ENCODE results near the gene POLR2A. TPM values are rescaled to one million over a fixed set of nuclear protein-coding genes. Genes with fewer than 3 reads are reported as not detected.
A peak's percentile ranks its signal among the peaks of the same experiment; 100 is the strongest.
"Not testable (repeated sequence)": the region's sequence is repeated elsewhere in the genome, so short reads cannot be mapped to it uniquely, and the experiment has no call there.

Gene POLR2A
- total RNA-seq, 2 donors from 2014 or later: 83.8 to 100.0 TPM

- intact Hi-C loops (cut with DNase I, micrococcal nuclease): no loop called here
- DNase-seq (peak; percentile 86 to 92), ATAC-seq (peak; percentile 94)
These were observed 38.6 kb upstream of the POLR2A start for GRCh38 chr17:7445619-7445968.

DNA sequence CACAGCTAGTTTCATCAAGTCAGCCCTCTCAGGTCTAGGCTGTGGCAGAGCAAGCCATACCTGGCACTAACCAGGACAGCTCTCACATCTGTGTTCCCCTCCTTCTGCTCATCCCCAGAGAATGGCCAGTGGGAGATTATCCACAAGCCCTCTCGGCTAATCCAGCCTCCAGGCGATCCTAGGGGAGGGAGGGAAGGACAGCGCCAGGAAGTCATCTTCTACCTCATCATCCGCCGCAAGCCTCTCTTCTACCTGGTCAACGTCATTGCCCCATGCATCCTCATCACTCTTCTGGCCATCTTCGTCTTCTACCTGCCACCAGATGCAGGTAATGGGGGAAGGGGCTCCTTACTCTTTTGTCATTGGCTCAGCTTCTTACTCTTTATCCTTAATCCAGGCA is 35.7 kb upstream of the POLR2A start:
- ATAC-seq: no peak
- intact Hi-C loops (cut with DNase I, micrococcal nuclease): no loop called here
- DNase-seq: no peak

- ATAC-seq: no peak
- intact Hi-C loops (cut with DNase I, micrococcal nuclease): no loop called here
These were observed 24.1 kb upstream of the POLR2A start for GRCh38 chr17:7459961-7460545.

GRCh38 chr17:7460850-7461660 is 23.1 kb upstream of the POLR2A start:
- no peak for ATAC-seq
- intact Hi-C loops (cut with DNase I, micrococcal nuclease): no loop called here
- no peak for DNase-seq

More at GRCh38 chr17:7459961-7460545, 24.1 kb upstream of the POLR2A start:
- DNase-seq: no peak

GRCh38 chr17:7462474-7463371 is 21.4 kb upstream of the POLR2A start:
- no peak for DNase-seq
- intact Hi-C loops (cut with DNase I, micrococcal nuclease): no loop called here
- ATAC-seq: peak; percentile 7

- ATAC-seq: peak; percentile 6
- intact Hi-C loops (cut with DNase I, micrococcal nuclease): no loop called here
- no peak for DNase-seq
These were observed 20.8 kb upstream of the POLR2A start for GRCh38 chr17:7463372-7463846.

DNA sequence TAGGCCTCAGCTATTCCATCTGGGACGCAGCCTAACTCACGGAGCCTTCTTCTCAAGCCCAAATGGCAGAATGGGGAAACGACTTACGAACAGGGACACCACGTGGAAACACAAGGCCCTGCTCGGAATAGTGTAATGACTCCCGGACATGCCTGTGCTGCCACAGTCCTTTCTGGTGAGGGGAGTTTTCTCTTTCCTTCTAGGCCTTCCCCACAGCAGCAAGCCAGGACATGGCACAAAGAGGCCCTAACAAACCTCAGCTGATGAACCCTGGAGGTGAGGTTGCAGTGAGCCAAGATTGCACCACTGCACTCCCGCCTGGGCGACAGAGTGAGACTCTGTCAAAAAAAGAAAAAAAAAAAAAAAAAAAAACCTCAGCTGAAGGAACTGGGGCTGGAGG is 20.1 kb upstream of the POLR2A start:
- no peak for DNase-seq
- no peak for ATAC-seq
- intact Hi-C loops (cut with DNase I, micrococcal nuclease): no loop called here

DNA sequence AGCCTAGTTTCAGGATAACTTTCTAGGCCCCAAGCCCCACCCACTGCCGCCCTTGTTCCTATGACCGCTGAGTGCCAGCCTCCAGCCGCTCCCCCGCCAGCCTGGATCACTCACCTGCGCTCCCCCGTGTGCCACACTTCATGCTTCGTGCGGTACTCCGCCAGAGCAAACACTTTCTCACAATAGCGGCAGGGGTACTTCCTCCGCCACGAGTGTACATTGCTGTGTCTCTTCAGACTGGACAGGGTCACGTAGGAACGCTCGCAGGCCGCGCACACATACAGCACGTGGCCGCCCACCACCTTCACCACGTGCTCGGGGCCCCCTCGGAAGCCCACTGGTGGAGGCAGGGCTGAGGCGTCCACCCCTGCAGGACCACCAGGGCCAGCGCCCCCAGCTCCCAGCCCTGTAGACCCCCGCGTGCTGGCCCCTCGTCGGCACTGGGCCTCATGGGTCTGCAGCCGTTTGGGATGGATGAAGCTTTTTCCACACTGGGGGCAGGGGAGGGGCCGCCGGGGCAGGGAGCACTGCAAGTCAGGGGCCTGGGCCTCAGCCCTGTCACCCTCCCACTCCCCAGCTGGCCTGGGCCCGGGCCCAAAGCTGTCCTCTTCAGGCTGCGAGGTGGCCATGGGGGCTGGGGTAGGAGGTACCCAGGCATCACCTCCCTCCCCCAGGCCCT is 18.4 kb upstream of the POLR2A start:
- no peak for ATAC-seq

GRCh38 chr17:7466318-7466638 is 17.9 kb upstream of the POLR2A start:
- DNase-seq (no peak), ATAC-seq (no peak)
- intact Hi-C loops (cut with DNase I, micrococcal nuclease): no loop called here

More for the DNA sequence above, 18.4 kb upstream of the POLR2A start:
- intact Hi-C loops (cut with DNase I, micrococcal nuclease): no loop called here
- no peak for DNase-seq

DNA sequence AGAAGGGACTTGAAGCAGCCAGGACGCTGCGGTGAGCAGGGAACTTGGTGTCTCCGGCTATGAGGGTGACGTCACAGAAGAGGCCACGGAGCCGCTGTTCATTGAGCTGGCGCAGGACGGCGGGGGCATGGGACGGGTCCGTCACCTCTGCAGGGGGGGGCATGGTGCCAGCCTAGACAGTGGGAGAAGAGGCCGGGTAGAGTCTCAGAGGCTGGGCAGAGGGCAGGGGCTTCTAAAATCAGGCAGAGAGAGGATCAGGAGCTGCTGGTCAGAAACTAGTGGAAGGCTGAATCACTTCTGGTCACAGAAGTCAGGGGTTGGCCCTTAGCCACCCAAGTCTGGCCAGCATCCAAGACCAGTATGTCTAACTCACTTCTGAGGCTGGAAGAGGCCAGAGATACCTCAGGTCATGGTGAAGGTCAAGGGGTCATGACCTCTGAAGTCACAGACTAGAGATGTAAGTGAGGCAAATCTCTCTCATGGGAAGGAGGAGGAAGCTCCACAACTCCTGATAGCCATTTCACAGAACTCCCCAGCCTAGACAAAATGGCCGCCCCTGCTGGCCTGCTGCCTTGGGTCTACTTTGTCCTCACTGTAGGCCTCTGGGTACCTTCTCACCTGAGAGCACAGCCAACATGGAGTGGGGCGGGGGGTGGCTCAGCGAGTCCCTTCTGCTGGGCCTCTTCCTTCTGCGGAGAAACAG is 17.4 kb upstream of the POLR2A start:
- ATAC-seq (no peak), DNase-seq (no peak)
- intact Hi-C loops (cut with DNase I, micrococcal nuclease): no loop called here

- DNase-seq (no peak), ATAC-seq (no peak)
- intact Hi-C loops (cut with DNase I, micrococcal nuclease): no loop called here
These were observed 16.7 kb upstream of the POLR2A start for GRCh38 chr17:7467498-7467897.

DNA sequence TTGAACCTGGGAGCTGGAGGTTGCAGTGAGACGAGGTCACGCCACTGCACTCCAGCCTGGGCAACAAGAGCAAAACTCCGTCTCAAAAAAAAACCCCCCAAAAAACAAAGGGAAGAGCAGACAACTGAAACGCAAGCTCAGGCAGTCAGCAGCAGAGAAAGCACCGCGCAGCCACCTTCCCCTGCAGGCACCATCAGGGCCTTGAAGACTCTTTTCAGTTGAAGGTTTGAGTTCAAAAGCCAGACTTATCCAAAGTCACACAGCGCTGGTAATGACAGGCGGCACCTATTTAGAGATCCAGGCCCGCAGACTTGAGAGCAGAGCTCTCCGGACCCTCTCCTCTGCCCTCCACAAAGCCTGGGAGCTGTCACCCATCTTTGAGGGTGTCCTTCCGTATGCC is 15.9 kb upstream of the POLR2A start:
- DNase-seq (no peak), ATAC-seq (no peak)
- intact Hi-C loops (cut with DNase I, micrococcal nuclease): no loop called here

GRCh38 chr17:7468804-7469389 is 15.3 kb upstream of the POLR2A start:
- intact Hi-C loops (cut with DNase I, micrococcal nuclease): no loop called here
- no peak for DNase-seq
- no peak for ATAC-seq

- intact Hi-C loops (cut with DNase I, micrococcal nuclease); ATAC-seq; DNase-seq: not testable (repeated sequence)
These were observed 14.3 kb upstream of the POLR2A start for GRCh38 chr17:7469843-7470242.

DNA sequence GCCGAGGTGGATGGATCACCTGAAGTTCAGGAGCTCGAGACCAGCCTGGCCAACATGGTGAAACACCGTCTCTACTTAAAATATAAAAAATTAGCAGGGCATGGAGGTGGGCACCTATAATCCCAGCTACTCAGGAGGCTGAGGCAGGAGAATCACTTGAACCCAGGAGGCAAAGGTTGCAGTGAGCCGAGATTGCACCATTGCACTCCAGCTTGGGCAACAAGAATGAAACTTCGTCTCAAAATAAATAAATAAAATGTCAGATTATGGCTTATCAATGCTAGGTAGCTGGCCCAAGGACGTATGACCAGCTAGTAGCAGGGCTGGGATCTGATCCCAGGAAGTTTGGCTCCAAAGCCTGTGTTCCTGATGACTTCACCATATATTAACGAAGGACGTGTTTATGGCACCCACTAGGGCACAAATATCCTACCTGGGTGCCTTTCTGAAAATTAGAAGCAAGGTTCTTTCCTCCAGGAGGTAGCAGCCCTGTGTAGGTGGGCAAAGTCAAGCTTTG is 13.7 kb upstream of the POLR2A start:
- intact Hi-C loops (cut with DNase I, micrococcal nuclease); DNase-seq; ATAC-seq: not testable (repeated sequence)

GRCh38 chr17:7471729-7472128 is 12.4 kb upstream of the POLR2A start:
- intact Hi-C loops (cut with DNase I, micrococcal nuclease): no loop called here
- DNase-seq: no peak
- no peak for ATAC-seq

GRCh38 chr17:7474767-7475166 is 9.4 kb upstream of the POLR2A start:
- intact Hi-C loops (cut with DNase I, micrococcal nuclease); ATAC-seq; DNase-seq: not testable (repeated sequence)

All from left colon (tissue), 2 donors.